H1 (cell line): ENCODE measurements around the gene GAMT. TPM values are rescaled to one million over a fixed set of nuclear protein-coding genes. Genes with fewer than 3 reads are reported as not detected.

ENCODE experiments used
- BRCA1 ChIP-seq: IDR thresholded peaks from 2 replicates; pipeline ENCODE4 v1.6.1; 2012; ENCODE audit warnings: low read depth, low read length, improper control_type of control experiment
- CHD7 ChIP-seq: fragments of 300-600 bp; sonication (generic); IDR thresholded peaks from 2 replicates; pipeline ENCODE4 v1.7.1; 2012; ENCODE audit warnings: low read length, moderate library complexity, mild to moderate bottlenecking, inconsistent platforms; ENCODE audit not compliant: insufficient replicate concordance
- EZH2 ChIP-seq: fragments of 200-600 bp; sonication (generic); IDR thresholded peaks from 2 replicates; pipeline ENCODE4 v1.7.1; 2012; ENCODE audit warnings: low read depth, mild to moderate bottlenecking, moderate library complexity, low read length, inconsistent platforms; ENCODE audit not compliant: severe bottlenecking
- SAP30 ChIP-seq: fragments of 300-600 bp; sonication (generic); IDR thresholded peaks from 2 replicates; pipeline ENCODE4 v1.7.1; 2012; ENCODE audit warnings: low read length, moderate library complexity, mild to moderate bottlenecking, inconsistent platforms; ENCODE audit not compliant: insufficient read depth, insufficient replicate concordance
- SP1 ChIP-seq: IDR thresholded peaks from 2 replicates; pipeline ENCODE4 v1.6.1; 2011; ENCODE audit warnings: low read depth, low read length
- polyA plus RNA-seq, 7 experiments: library from polyadenylated mRNA; depleted of rRNA in 3 of 7; stranded (reverse) in 5 of 7; unstranded in 2 of 7; fragments of >200 nt in 5 of 7; fragments of 200-250 nt in 2 of 7; gene quantifications; 1 replicate in 5 of 7; 2 replicates in 1 of 7; 4 replicates in 1 of 7; pipeline versions ENCODE4 v1.2.1 to v1.2.3, GENCODE V29; 2011 to 2013; ENCODE audit warnings: missing spikeins in 2 of 7, mixed read lengths in 2 of 7
- total RNA-seq: library from RNA; stranded (reverse); fragmentation: NEBNext Ultra II Directional; extraction: Animal tissue kit (Norgen Biotek cat#: 25700); gene quantifications from 2 replicates; pipeline ENCODE4 v1.2.1, GENCODE V29; 2021
- TF ChIP-seq, protein P1 (sequence below), 3 experiments: IDR thresholded peaks; 1 replicate in 2 of 3; 2 replicates in 1 of 3; pipeline versions ENCODE4 v1.5.1 to v1.6.1; 2011; ENCODE audit warnings: low read length in 3 of 3, mild to moderate bottlenecking in 3 of 3, inconsistent platforms in 2 of 3, low read depth in 1 of 3, moderate library complexity in 1 of 3; ENCODE audit not compliant: insufficient read depth in 1 of 3; ENCODE audit errors: control extremely low read depth in 1 of 3

GAMT gene
- total and polyA plus RNA-seq, 2 of the 8 experiments (the other 6 are each of a cell fraction or from before 2014, with no cell fraction given), result 17.2 to 35.6 TPM

GRCh38 chr19:1423436-1424191 is 22.3 kb upstream of the GAMT start (continued):
- TF ChIP-seq CHD7, result no peak
- no peak for TF ChIP-seq SAP30
- TF ChIP-seq EZH2, result no peak
- TF ChIP-seq BRCA1, result no peak
- TF ChIP-seq SP1, result no peak
- TF ChIP-seq, protein P1, sequence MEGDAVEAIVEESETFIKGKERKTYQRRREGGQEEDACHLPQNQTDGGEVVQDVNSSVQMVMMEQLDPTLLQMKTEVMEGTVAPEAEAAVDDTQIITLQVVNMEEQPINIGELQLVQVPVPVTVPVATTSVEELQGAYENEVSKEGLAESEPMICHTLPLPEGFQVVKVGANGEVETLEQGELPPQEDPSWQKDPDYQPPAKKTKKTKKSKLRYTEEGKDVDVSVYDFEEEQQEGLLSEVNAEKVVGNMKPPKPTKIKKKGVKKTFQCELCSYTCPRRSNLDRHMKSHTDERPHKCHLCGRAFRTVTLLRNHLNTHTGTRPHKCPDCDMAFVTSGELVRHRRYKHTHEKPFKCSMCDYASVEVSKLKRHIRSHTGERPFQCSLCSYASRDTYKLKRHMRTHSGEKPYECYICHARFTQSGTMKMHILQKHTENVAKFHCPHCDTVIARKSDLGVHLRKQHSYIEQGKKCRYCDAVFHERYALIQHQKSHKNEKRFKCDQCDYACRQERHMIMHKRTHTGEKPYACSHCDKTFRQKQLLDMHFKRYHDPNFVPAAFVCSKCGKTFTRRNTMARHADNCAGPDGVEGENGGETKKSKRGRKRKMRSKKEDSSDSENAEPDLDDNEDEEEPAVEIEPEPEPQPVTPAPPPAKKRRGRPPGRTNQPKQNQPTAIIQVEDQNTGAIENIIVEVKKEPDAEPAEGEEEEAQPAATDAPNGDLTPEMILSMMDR (IDR thresholded peaks at IDR 0.05; ENCODE audit: control extremely low read depth in 1 of 3, insufficient read depth in 1 of 3, low read depth in 1 of 3, low read length in 3 of 3), result no peak
